Daoy (cell line): ENCODE measurements around the gene ARL2. TPM values are rescaled to one million over a fixed set of nuclear protein-coding genes. Genes with fewer than 3 reads are reported as not detected.
A peak's percentile ranks its signal among the peaks of the same experiment; 100 is the strongest.
"Not testable (repeated sequence)": the region's sequence is repeated elsewhere in the genome, so short reads cannot be mapped to it uniquely, and the experiment has no call there.

Experiments used
- DNase-seq: peaks from one replicate; pipeline ENCODE4 v3.0.0-alpha.2; 2015; ENCODE audit warnings: low read depth
- total RNA-seq: library from RNA; depleted of rRNA; stranded (reverse); fragments of >200 nt; shearing (Covaris generic); gene quantifications from 2 replicates; pipeline ENCODE4 v1.2.3, GENCODE V29; 2014

ARL2 gene
- total RNA-seq, 1 experiment from 2014 or later = 83.4 TPM

GRCh38 chr11:65008016-65008415, 5.9 kb upstream of the ARL2 start:
- DNase-seq = no peak

- no peak for DNase-seq
Observed at GRCh38 chr11:65008873-65009272, 5.1 kb upstream of the ARL2 start.

- peak; percentile 90 for DNase-seq
Observed at GRCh38 chr11:65013130-65013887, 651 bp upstream of the ARL2 start.

GRCh38 chr11:65014726-65015227, 817 bp downstream of the ARL2 start:
- no peak for DNase-seq

- no peak for DNase-seq
Observed at GRCh38 chr11:65016705-65017104, 2.7 kb downstream of the ARL2 start.

GRCh38 chr11:65017937-65018336, 4.0 kb downstream of the ARL2 start:
- no peak for DNase-seq

- DNase-seq = no peak
Observed at GRCh38 chr11:65019824-65020223, 5.9 kb downstream of the ARL2 start.

GRCh38 chr11:65021003-65021402, 7.0 kb downstream of the ARL2 start:
- DNase-seq = no peak

- no peak for DNase-seq
Observed at GRCh38 chr11:65021509-65021908, 7.5 kb downstream of the ARL2 start.

GRCh38 chr11:65023502-65023901, 9.5 kb downstream of the ARL2 start:
- DNase-seq = not testable (repeated sequence)

- no peak for DNase-seq
Observed at GRCh38 chr11:65026810-65027209, 12.8 kb downstream of the ARL2 start.

- DNase-seq = peak; percentile 96
Observed at GRCh38 chr11:65027213-65028067, 13.5 kb downstream of the ARL2 start, which contains the start of gene SNX15. Gene SNX15, plus strand, starts transcription at chr11:65027439. Its CDS starts 99 bp downstream, at chr11:65027538.

GRCh38 chr11:65032216-65032615, 18.3 kb downstream of the ARL2 start:
- no peak for DNase-seq

GRCh38 chr11:65034423-65034822, 20.5 kb downstream of the ARL2 start:
- DNase-seq = no peak

GRCh38 chr11:65035579-65035978, 21.6 kb downstream of the ARL2 start:
- DNase-seq = no peak

- DNase-seq = no peak
Observed at GRCh38 chr11:65036931-65037330, 23.0 kb downstream of the ARL2 start.

- DNase-seq = no peak
Observed at GRCh38 chr11:65040520-65040846, 26.5 kb downstream of the ARL2 start.

- DNase-seq = peak; percentile 98
Observed at GRCh38 chr11:65040847-65041622, 27.1 kb downstream of the ARL2 start, which contains the start of gene SAC3D1. Gene SAC3D1, plus strand, starts transcription at chr11:65041210. Its CDS starts 83 bp downstream, at chr11:65041293.

- no peak for DNase-seq
Observed at GRCh38 chr11:65042891-65043290, 28.9 kb downstream of the ARL2 start.

GRCh38 chr11:65043881-65044501, 30.0 kb downstream of the ARL2 start:
- no peak for DNase-seq

- DNase-seq = no peak
Observed at GRCh38 chr11:65045061-65045460, 31.1 kb downstream of the ARL2 start.
